Cardiac fibroblast (primary cell): Measurements from ENCODE around the gene RAB11FIP5.

Experiments
- DNase-seq, 2 donors: peaks; one replicate each; pipeline versions ENCODE4 v3.0.0 to v3.0.0-alpha.2; 2010; ENCODE audit warnings: low read depth in 2 of 2
- H3K4me3 ChIP-seq, 2 donors: replicated peaks in 1 of 2; 1 replicate in 1 of 2; 2 replicates in 1 of 2; pipeline ENCODE4 v1.5.1; 2011; ENCODE audit warnings: low read depth in 2 of 2, low read length in 2 of 2, mild to moderate bottlenecking in 2 of 2, moderate library complexity in 1 of 2
- CTCF ChIP-seq: IDR thresholded peaks from one replicate; pipeline ENCODE4 v1.5.1; 2011; ENCODE audit warnings: low read depth, mild to moderate bottlenecking, low read length, inconsistent platforms

RAB11FIP5 gene

GRCh38 chr2:73035899-73036711, 76.6 kb downstream of the RAB11FIP5 start:
- H3K4me3 ChIP-seq, result no peak overlapping the region
- no peak for DNase-seq
- no peak for TF ChIP-seq CTCF

GRCh38 chr2:73034661-73035375, 77.9 kb downstream of the RAB11FIP5 start:
- no peak for DNase-seq
- H3K4me3 ChIP-seq, result no peak overlapping the region
- TF ChIP-seq CTCF, result no peak

GRCh38 chr2:73033766-73034381, 78.9 kb downstream of the RAB11FIP5 start:
- DNase-seq, result no peak
- TF ChIP-seq CTCF, result no peak
- H3K4me3 ChIP-seq, result no peak overlapping the region

- TF ChIP-seq CTCF, result no peak
- DNase-seq, result no peak
- no peak overlapping the region for H3K4me3 ChIP-seq
Measured at GRCh38 chr2:73033142-73033765, 79.5 kb downstream of the RAB11FIP5 start.

GRCh38 chr2:73032702-73033097, 80.0 kb downstream of the RAB11FIP5 start:
- no peak for DNase-seq
- no peak for TF ChIP-seq CTCF
- no peak overlapping the region for H3K4me3 ChIP-seq
